ENCODE results near the gene SNPH.

DNA sequence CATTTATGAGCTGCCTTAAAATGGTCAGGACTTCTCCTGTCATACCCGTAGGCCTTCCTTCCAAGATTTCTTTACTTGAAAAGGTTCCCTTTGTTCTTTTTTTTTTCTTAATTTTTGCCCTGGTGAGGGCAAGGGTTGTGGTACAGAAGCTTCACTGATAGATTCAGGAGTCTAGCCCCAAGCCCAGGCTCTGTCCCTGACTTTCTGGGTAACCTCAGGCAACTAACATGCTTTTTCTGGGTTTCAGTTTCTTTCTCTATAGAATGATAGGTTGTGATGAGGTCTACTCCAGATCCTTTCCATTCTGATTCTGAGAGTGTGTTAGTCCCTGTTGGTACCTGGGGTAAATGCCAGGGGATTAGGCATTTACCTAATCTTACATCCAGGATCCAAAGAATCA, 21.2 kb downstream of the SNPH start:
- TF ChIP-seq CTCF (IDR thresholded peaks at IDR 0.05): no peak
- no peak for TF ChIP-seq POLR2A (IDR thresholded peaks at IDR 0.05)

Measured in Peyer's patch (tissue), 4 donors.